Activated T-helper 1 cell treated with anti-CD3 and anti-CD28 coated beads, Interleukin-12 subunit alpha, Interleukin-12 subunit beta, Interleukin-2, Interleukin-4 antibody, amounts not matched to agents 30 ng/mL and 10 ng/mL and 1 ng/mL, durations not matched to agents 14 hours and 24 hours and 36 hours (primary cell): ENCODE data around the gene GALNT10. TPM values are rescaled to one million over a fixed set of nuclear protein-coding genes. Genes with fewer than 3 reads are reported as not detected.
A peak's percentile ranks its signal among the peaks of the same experiment; 100 is the strongest.

Experiments used
- DNase-seq: peaks from one replicate; pipeline ENCODE4 v3.0.0; 2021; ENCODE audit warnings: low spot score
- H3K27ac Mint-ChIP-seq: one replicate; pipeline ENCODE4 v1.8.0; 2021; ENCODE audit warnings: mild to moderate bottlenecking, mixed read lengths
- H3K27me3 Mint-ChIP-seq: one replicate; pipeline ENCODE4 v1.8.0; 2022; ENCODE audit warnings: mild to moderate bottlenecking, moderate library complexity, mixed read lengths; ENCODE audit not compliant: insufficient read depth
- H3K36me3 Mint-ChIP-seq: one replicate; pipeline ENCODE4 v1.8.0; 2021; ENCODE audit warnings: low read depth, mixed read lengths
- H3K4me1 Mint-ChIP-seq: one replicate; pipeline ENCODE4 v1.8.0; 2021; ENCODE audit warnings: low read depth, mixed read lengths
- H3K4me3 Mint-ChIP-seq: one replicate; pipeline ENCODE4 v1.8.0; 2021; ENCODE audit warnings: mild to moderate bottlenecking, moderate library complexity, mixed read lengths
- H3K9me3 Mint-ChIP-seq: one replicate; pipeline ENCODE4 v1.8.0; 2021; ENCODE audit warnings: mixed read lengths
- intact Hi-C: fragments of 100-400 bp; cut with micrococcal nuclease; formaldehyde crosslinking; loops from one replicate; pipeline ENCODE4 v1.15.1; 2024
- total RNA-seq: library from RNA; stranded (reverse); gene quantifications from 2 replicates; pipeline ENCODE4 v1.2.3, GENCODE V29; 2022

GALNT10 gene
- total RNA-seq, 1 donor from 2014 or later = 55.6 TPM

DNA sequence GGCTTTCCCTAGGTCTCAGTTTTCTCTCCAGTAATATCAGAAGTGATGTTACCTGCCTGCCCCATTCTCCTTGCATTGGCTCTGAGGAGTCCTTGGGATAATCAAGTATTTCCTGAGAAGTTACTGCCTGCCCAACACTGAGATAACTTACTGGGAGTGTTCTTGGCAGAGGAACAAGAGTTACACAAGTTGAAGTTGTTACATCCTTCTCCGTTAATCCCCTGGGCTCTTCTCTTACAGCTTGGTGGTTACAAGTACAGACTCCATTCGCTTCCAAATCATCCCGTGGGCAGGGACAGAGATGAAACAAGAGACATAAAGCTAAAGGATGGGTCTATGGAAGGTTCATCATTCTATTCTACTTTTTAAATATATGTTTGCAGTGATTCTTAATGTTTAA, 181.2 kb downstream of the GALNT10 start:
- Mint-ChIP-seq H3K4me1 (peaks cover 9% of the 10 kb centered on the region), H3K4me3 (no peak overlapping the region), H3K36me3 (peaks cover 15% of the 10 kb centered on the region), H3K9me3 (no peaks in the 10 kb centered on the region), H3K27ac (no peak overlapping the region), H3K27me3 (no peaks in the 10 kb centered on the region)
- DNase-seq = no peak
- intact Hi-C loops = no loop called here

DNA sequence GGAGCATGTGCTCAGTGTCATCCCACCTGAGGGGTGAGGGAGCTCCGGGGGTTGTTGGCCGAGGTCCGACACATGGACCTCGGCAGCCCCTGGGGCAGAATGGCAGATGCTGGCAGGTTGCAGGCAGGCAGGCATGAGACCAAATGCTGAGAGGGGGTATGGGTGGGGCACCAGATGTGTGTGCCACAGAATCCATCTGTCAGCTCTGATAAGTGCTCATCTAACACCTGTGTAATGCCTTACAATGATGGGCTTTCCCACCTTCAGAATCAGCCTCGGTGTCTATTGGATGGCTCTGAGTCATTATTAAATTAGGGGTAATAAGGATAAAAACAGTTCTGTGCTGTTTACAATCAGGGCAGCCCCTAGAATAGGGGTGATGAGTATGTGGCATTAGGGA, 182.1 kb downstream of the GALNT10 start:
- DNase-seq = no peak
- Mint-ChIP-seq H3K27me3 (no peaks in the 10 kb centered on the region), H3K4me1 (peaks cover 9% of the 10 kb centered on the region), H3K36me3 (peaks cover 21% of the 10 kb centered on the region), H3K27ac (no peak overlapping the region), H3K9me3 (no peaks in the 10 kb centered on the region), H3K4me3 (no peak overlapping the region)
- intact Hi-C loops = no loop called here

DNA sequence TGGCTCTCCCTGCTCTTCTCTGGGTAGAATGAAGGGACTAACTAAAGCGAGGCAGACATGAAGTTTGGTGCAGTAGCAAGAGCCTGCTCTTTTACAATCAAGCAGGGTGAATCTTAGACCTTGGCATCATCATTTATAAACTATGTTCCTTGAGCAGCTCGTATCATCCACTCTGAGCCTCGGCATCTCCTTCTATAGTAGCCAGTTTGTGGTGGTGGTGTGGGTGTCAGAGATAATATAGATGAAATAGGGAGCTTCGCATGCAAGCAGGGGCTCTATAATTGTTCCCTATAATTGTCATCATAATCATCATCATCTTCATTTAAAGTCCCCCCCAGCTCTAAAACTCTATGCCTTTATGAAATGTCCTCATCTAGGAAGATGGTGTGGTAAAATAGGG, 182.8 kb downstream of the GALNT10 start:
- Mint-ChIP-seq H3K27ac (no peak overlapping the region), H3K27me3 (no peaks in the 10 kb centered on the region), H3K36me3 (peaks cover 28% of the 10 kb centered on the region), H3K9me3 (no peaks in the 10 kb centered on the region), H3K4me3 (no peak overlapping the region), H3K4me1 (peaks cover 9% of the 10 kb centered on the region)
- no peak for DNase-seq
- intact Hi-C loops = no loop called here

DNA sequence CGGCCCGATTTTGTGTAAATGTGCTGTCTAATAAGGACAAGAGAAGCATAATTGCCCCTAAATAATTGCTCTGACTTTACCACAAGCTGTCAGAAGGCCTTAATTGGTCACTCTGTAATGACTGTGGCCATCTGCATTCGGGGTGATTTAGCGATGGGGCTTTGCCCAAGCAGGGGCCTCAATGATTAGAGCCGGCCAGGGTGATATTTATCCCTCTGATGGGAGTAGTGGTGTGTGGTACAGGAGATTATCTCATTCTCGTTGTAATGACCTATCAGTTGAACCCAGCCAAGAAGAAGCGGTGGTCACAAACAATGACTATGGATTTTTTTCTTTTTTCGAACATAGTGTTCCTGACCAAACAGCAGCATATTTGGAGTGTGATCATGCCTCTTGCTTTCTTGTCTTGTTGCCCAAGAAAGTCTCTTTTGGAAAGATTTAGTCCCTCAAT, 183.2 kb downstream of the GALNT10 start:
- no peak overlapping the region for H3K4me3 Mint-ChIP-seq
- intact Hi-C loops = no loop called here
- H3K36me3 Mint-ChIP-seq = peaks cover 29% of the 10 kb centered on the region
- H3K27me3 Mint-ChIP-seq = no peaks in the 10 kb centered on the region
- no peak overlapping the region for H3K27ac Mint-ChIP-seq
- no peaks in the 10 kb centered on the region for H3K9me3 Mint-ChIP-seq
- DNase-seq = no peak
- peaks cover 9% of the 10 kb centered on the region for H3K4me1 Mint-ChIP-seq

DNA sequence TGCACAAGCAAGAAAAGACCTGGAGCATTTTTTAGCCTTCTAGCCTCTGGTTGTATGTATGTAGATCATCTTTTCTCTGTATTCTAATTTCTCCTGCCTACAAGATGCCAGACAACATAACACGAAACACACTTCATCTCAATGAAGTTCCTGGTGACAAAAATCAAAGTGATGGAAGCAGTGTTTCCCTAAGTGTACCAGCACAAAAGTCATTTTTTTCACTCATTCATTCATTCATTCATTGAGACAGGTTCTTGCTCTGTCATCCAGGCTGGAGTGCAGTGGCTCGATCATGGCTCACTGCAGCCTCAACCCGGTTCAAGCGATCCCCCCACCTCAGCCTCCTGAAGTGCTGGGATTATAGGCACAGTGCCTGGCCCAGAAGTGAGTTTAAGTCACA, 183.7 kb downstream of the GALNT10 start:
- intact Hi-C loops = no loop called here
- H3K27ac Mint-ChIP-seq = no peak overlapping the region
- peaks cover 29% of the 10 kb centered on the region for H3K36me3 Mint-ChIP-seq

DNA sequence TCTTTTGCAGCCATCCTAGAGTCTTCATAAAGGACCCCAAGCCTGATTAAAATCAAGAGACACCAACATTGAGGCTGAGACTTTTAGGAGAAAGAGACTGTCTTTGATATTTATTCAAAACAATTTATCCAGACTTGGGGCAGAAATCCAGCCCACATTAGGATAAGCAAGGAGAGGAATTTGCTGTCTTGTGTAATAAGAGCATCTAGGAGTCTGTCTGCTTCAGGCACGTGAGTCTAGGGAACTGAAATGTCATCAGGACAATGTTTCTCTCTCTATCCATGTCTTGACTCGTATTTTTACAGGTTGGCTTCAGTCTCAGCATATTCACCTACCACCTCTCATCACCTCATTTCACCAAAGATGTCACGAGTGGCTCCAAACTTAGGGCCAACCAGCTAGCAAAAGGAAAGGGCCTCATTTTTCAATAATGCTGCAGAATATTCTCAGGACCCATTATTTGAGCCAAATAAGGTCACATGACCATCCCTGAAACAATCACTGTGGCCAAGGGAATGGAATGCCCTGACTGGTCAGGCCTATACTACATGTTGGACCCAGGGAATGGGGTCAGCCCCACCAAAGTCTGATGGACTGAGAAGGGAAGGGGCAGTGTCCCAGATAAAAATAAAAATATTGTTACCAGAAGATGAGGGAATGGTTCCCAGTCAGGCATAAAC, 184.9 kb downstream of the GALNT10 start:
- H3K36me3 Mint-ChIP-seq = peaks cover 26% of the 10 kb centered on the region
- peaks cover under 1% of the 10 kb centered on the region for H3K4me1 Mint-ChIP-seq
- no peaks in the 10 kb centered on the region for H3K9me3 Mint-ChIP-seq
- no peak for DNase-seq
- intact Hi-C loops = loop anchor here (1.0 kb wide), 1 partner anchor 97 kb away; no protein-coding TSS in a partner anchor
- H3K4me3 Mint-ChIP-seq = no peak overlapping the region
- H3K27me3 Mint-ChIP-seq = no peaks in the 10 kb centered on the region
- no peak overlapping the region for H3K27ac Mint-ChIP-seq

More for the DNA sequence above, 183.7 kb downstream of the GALNT10 start:
- H3K9me3 Mint-ChIP-seq = no peaks in the 10 kb centered on the region
- DNase-seq = no peak
- H3K4me3 Mint-ChIP-seq = no peak overlapping the region
- H3K27me3 Mint-ChIP-seq = no peaks in the 10 kb centered on the region
- H3K4me1 Mint-ChIP-seq = peaks cover 9% of the 10 kb centered on the region

DNA sequence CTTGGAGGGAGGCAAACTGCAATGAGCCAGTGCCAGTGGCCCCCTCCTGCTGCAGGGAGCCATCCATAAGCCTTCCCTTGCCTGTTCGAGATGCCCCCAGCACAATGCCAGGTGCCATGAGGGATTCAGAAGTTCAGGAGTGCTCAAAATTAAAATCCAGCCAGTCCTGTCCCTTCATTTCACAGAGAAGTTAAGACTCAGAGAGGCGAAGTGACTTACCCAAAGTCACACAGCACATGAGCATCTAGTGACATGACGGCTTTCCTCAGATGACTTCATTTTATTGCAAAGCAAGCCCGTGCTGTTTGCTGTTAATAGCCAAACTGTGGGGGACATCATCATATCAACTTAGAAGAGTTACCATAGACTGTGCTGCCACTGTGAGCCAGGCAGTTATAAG, 185.9 kb downstream of the GALNT10 start:
- no peaks in the 10 kb centered on the region for H3K4me1 Mint-ChIP-seq
- H3K4me3 Mint-ChIP-seq = no peak overlapping the region
- peaks cover under 1% of the 10 kb centered on the region for H3K9me3 Mint-ChIP-seq
- intact Hi-C loops = no loop called here
- no peaks in the 10 kb centered on the region for H3K27me3 Mint-ChIP-seq
- no peak overlapping the region for H3K27ac Mint-ChIP-seq
- H3K36me3 Mint-ChIP-seq = peaks cover 33% of the 10 kb centered on the region
- DNase-seq = no peak

DNA sequence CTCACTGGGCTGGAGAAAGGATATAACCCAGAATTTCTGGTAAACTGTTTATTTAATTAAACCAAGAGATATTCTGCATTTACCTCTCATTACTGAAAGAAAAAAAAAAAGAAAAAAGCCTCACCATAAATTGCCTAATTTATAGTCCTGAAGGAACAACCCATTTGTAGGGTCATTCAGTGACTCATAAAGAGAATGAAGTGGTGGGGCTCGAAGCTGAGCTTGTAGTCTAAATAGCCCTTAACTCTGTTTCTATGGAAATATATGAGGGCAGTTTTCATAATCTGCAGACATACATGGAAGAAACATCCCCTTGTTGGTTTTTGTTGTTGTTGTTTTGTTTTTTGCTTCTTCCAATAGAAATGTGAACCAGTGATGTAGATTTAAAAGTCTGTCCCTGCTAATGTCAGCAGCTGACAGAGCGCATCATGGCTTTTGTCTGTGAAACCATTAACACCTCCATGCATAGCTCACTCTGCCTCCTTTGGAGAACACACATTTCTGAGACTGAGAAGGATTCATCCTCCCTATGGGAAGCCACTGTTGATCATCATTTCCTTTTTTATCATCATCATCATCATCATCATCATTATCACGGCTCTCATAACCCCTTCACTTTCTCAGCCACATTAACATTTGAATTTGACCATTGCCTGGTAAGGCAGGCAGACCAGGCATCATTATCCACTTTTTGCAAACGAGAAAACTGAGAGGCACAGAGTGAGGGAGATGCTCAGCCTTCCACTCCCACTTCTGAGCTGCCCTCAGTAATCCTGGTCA, 187.4 kb downstream of the GALNT10 start:
- DNase-seq = no peak
- Mint-ChIP-seq H3K27me3 (no peaks in the 10 kb centered on the region), H3K4me1 (no peaks in the 10 kb centered on the region), H3K4me3 (no peak overlapping the region), H3K27ac (no peak overlapping the region), H3K9me3 (peaks cover 6% of the 10 kb centered on the region), H3K36me3 (peaks cover 47% of the 10 kb centered on the region)
- intact Hi-C loops = no loop called here

DNA sequence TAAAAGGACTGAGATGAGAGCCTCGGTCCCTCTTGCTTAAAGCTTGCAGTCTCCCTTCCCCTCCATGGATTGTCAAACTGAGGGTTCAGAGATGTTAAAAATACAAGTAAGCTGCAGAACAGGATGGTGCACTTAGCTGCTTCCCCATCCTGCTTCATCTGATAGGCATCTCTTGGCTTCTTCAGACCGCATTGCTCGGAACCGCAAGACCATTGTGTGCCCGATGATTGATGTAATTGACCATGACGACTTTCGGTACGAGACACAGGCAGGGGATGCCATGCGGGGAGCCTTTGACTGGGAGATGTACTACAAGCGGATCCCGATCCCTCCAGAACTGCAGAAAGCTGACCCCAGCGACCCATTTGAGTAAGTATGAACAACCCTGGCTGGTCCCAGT, 189.7 kb downstream of the GALNT10 start:
- Mint-ChIP-seq H3K27ac (no peak overlapping the region), H3K4me1 (peaks cover 9% of the 10 kb centered on the region), H3K36me3 (peaks cover 63% of the 10 kb centered on the region), H3K9me3 (peaks cover 17% of the 10 kb centered on the region), H3K27me3 (no peaks in the 10 kb centered on the region), H3K4me3 (no peak overlapping the region)
- DNase-seq = no peak
- intact Hi-C loops = no loop called here

DNA sequence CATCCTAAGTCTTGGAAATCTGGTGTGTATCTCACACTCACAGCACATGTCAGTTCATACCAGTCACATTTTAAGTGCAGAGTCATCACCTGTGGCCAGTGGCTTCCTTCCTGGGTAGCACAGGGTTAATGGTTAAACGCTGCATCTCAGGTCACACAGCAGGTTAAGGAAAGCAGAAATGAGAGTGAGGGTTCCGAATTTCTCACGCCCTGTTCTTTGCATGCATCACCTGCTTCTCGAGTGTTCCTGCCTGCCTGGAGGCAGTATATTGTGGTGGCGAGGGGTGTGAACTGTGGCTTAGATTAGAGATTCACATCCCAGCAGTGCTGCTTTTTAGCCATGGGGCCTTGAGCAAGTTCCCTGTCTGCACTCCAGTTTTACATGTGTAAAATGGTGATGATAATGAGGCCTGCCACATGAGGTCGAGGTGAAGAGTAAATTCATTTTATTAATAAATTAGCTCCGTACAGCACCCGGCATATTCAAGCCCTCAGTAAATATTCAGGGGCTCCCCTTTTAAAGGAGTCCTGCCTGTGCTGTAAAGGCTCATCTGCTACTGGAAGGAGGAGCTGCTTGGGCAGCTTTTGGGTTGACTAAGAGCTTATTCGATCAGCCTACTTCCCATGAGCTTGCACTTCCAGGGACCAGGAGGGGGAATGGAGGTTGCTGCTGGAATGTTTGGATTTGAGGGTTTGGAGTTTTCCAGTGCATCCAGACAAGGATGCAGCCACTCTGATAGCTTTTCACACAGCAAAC, 194.1 kb downstream of the GALNT10 start:
- intact Hi-C loops = no loop called here
- Mint-ChIP-seq H3K9me3 (peaks cover 17% of the 10 kb centered on the region), H3K4me1 (peaks cover 14% of the 10 kb centered on the region), H3K27ac (no peak overlapping the region), H3K36me3 (peaks cover 50% of the 10 kb centered on the region), H3K4me3 (no peak overlapping the region), H3K27me3 (no peaks in the 10 kb centered on the region)
- DNase-seq = peak; percentile 4

DNA sequence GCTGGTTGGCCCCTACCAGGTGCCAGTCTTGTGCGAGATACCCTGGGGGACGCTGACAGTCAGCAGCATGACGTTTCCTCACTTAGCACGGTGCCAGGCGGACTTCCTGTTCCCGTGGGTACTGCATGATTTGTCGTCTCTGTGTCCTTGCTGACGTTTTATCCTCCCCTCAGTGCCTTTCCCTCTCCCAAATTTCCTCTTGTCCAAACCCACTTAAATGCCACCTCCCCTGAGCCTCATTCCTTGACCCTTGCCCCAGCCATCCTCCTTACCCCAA, 194.6 kb downstream of the GALNT10 start:
- intact Hi-C loops = no loop called here
- Mint-ChIP-seq H3K4me1 (peaks cover 14% of the 10 kb centered on the region), H3K27ac (no peak overlapping the region), H3K36me3 (peaks cover 53% of the 10 kb centered on the region), H3K9me3 (peaks cover 17% of the 10 kb centered on the region), H3K4me3 (no peak overlapping the region), H3K27me3 (no peaks in the 10 kb centered on the region)
- no peak for DNase-seq

DNA sequence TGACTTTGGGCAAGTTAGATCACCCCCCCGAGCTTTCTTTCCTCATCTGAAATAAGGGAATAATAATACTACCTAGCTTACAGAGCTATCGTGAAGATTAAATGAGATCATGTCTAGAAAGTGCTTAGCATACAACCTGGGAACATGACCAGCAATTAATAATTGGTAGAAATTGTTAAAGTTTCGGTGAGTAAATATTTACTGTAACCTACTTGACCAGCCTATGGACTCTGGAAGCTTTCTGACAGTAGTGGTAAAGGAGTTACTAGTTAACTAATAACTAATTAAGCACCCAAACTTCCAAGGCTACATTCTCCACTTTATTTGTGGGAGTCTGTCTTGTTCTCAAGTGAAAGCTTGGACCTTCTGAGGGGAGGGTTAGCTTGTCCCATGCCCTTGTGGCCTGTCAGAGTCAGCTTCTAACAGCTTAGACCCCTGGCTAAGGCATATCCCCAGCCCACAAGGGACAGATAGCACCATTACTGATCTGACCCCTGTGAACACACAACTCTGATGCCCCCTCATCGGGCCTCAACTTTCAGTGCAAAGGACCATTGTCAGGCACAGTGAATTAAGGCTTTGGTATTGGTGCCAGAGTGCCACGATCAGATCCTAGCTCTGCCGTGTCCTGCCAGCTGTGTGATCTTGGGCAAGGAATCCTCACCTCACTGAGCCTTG, 196.6 kb downstream of the GALNT10 start:
- H3K9me3 Mint-ChIP-seq = peaks cover 11% of the 10 kb centered on the region
- H3K4me1 Mint-ChIP-seq = peaks cover 14% of the 10 kb centered on the region
- intact Hi-C loops = no loop called here
- H3K27me3 Mint-ChIP-seq = no peaks in the 10 kb centered on the region
- DNase-seq = no peak
- no peak overlapping the region for H3K4me3 Mint-ChIP-seq
- H3K36me3 Mint-ChIP-seq = peaks cover 44% of the 10 kb centered on the region
- H3K27ac Mint-ChIP-seq = no peak overlapping the region

DNA sequence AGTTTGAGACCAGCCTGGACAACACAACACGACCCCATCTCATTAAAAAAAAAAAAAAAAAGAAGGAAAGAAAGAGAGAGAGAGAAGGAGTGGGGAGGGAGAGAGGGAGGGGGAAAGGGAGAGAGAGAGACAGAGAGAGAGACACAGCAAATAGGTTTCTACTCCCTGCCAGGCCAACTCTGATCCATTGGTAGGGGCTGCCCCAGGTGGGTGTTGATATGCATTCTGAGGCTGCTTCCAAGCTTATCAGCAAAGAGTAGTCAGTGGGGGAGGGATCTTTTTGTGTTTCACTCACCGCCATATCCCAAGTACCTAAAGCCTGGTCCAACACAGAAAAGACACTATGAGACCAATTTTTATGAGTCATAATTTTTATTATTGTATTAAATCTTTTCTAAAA, 198.3 kb downstream of the GALNT10 start:
- peaks cover 21% of the 10 kb centered on the region for H3K4me1 Mint-ChIP-seq
- H3K36me3 Mint-ChIP-seq = peaks cover 35% of the 10 kb centered on the region
- DNase-seq = no peak
- intact Hi-C loops = no loop called here
- H3K27ac Mint-ChIP-seq = no peak overlapping the region
- no peak overlapping the region for H3K4me3 Mint-ChIP-seq
- no peaks in the 10 kb centered on the region for H3K27me3 Mint-ChIP-seq
- peaks cover 2% of the 10 kb centered on the region for H3K9me3 Mint-ChIP-seq
